Neural cell (in vitro differentiated cells): ENCODE results near the gene DHRS9. TPM values are rescaled to one million over a fixed set of nuclear protein-coding genes. Genes with fewer than 3 reads are reported as not detected.

ENCODE experiments used
- H2AFZ ChIP-seq: fragments of 200-600, 300-800 bp; sonication (generic), shearing (Covaris generic); 2 replicates; pipeline ENCODE4 v1.6.0; 2014; ENCODE audit warnings: low read depth, mild to moderate bottlenecking, antibody characterized with exemption, low read length, moderate library complexity
- H3F3A ChIP-seq: fragments of 200-600 bp; shearing (Covaris generic); 2 replicates; pipeline ENCODE4 v1.6.1; 2016; ENCODE audit warnings: mild to moderate bottlenecking, moderate library complexity, mixed read lengths, antibody characterized with exemption, low read length; ENCODE audit not compliant: insufficient read depth, poor library complexity, severe bottlenecking
- H3K27ac ChIP-seq: fragments of 200-600, 300-800 bp; sonication (generic), shearing (Covaris generic); 2 replicates; pipeline ENCODE4 v1.5.1; 2014; ENCODE audit warnings: mild to moderate bottlenecking, low read length, moderate library complexity
- H3K27me3 ChIP-seq: fragments of 300-800, 200-600 bp; sonication (generic), shearing (Covaris generic); 2 replicates; pipeline ENCODE4 v1.6.0; 2014; ENCODE audit warnings: mild to moderate bottlenecking, low read depth, low read length, moderate library complexity; ENCODE audit not compliant: insufficient read depth
- H3K36me3 ChIP-seq: fragments of 300-800, 200-600 bp; sonication (generic), shearing (Covaris generic); 2 replicates; pipeline ENCODE4 v1.5.1; 2014; ENCODE audit warnings: mild to moderate bottlenecking, antibody characterized with exemption, low read length, moderate library complexity; ENCODE audit not compliant: insufficient read depth
- H3K4me2 ChIP-seq: fragments of 300-800, 200-600 bp; sonication (generic), shearing (Covaris generic); 2 replicates; pipeline ENCODE4 v1.6.0; 2014; ENCODE audit warnings: mild to moderate bottlenecking, low read length
- H3K4me3 ChIP-seq: fragments of 300-800, 200-600 bp; sonication (generic), shearing (Covaris generic); 2 replicates; pipeline ENCODE4 v1.5.1; 2014; ENCODE audit warnings: mild to moderate bottlenecking, low read length, moderate library complexity
- H3K79me2 ChIP-seq: fragments of 200-600 bp; shearing (Covaris generic); replicated peaks from 2 replicates; pipeline ENCODE4 v1.6.0; 2014; ENCODE audit warnings: mild to moderate bottlenecking, low read length, moderate library complexity; ENCODE audit not compliant: insufficient read depth
- H3K9ac ChIP-seq: fragments of 300-800, 200-600 bp; sonication (generic), shearing (Covaris generic); 2 replicates; pipeline ENCODE4 v1.6.1; 2016; ENCODE audit warnings: mild to moderate bottlenecking, low read length, mixed read lengths
- H3K9me2 ChIP-seq: fragments of 200-600 bp; shearing (Covaris generic); 2 replicates; pipeline ENCODE4 v1.6.1; 2016; ENCODE audit warnings: mild to moderate bottlenecking, low read length, mixed read lengths; ENCODE audit not compliant: insufficient read depth
- H3K9me3 ChIP-seq: fragments of 200-600, 300-800 bp; sonication (generic), shearing (Covaris generic); 2 replicates; pipeline ENCODE4 v1.6.1; 2016; ENCODE audit warnings: mild to moderate bottlenecking, mixed run types, low read length, moderate library complexity, mixed read lengths
- H4K20me1 ChIP-seq: fragments of 200-600 bp; shearing (Covaris generic); 2 replicates; pipeline ENCODE4 v1.6.1; 2016; ENCODE audit warnings: mild to moderate bottlenecking, mixed run types; ENCODE audit not compliant: insufficient read depth
- CTCF ChIP-seq: fragments of 450-650 bp; IDR thresholded peaks from 2 replicates; pipeline ENCODE4 v1.5.1; 2014; ENCODE audit warnings: antibody characterized with exemption, mild to moderate bottlenecking, moderate library complexity; ENCODE audit not compliant: poor library complexity, severe bottlenecking
- EP300 ChIP-seq: fragments of 450-650 bp; conservative IDR thresholded peaks from 2 replicates; pipeline ENCODE4 v1.6.1; 2014; ENCODE audit warnings: antibody characterized with exemption, mild to moderate bottlenecking, moderate library complexity; ENCODE audit not compliant: poor library complexity, severe bottlenecking
- EZH2 ChIP-seq: fragments of 200-600, 300-800 bp; shearing (Covaris generic), sonication (generic); IDR thresholded peaks from 2 replicates; pipeline ENCODE4 v1.6.1; 2014; ENCODE audit warnings: antibody characterized with exemption, low read length, borderline replicate concordance, mild to moderate bottlenecking; ENCODE audit not compliant: insufficient read depth, poor library complexity, severe bottlenecking
- MXI1 ChIP-seq: fragments of 450-650 bp; conservative IDR thresholded peaks from 2 replicates; pipeline ENCODE4 v1.6.1; 2014; ENCODE audit warnings: antibody characterized with exemption, mild to moderate bottlenecking; ENCODE audit not compliant: poor library complexity, severe bottlenecking
- POLR2AphosphoS5 ChIP-seq: IDR thresholded peaks from 2 replicates; pipeline ENCODE4 v1.6.1; 2012
- RAD21 ChIP-seq: fragments of 450-650 bp; conservative IDR thresholded peaks from 2 replicates; pipeline ENCODE4 v1.6.1; 2014; ENCODE audit warnings: antibody characterized with exemption, mild to moderate bottlenecking, moderate library complexity
- REST ChIP-seq: IDR thresholded peaks from 2 replicates; pipeline ENCODE4 v1.6.1; 2012; ENCODE audit warnings: borderline replicate concordance
- SMC3 ChIP-seq: fragments of 450-650 bp; conservative IDR thresholded peaks from 2 replicates; pipeline ENCODE4 v1.6.1; 2014; ENCODE audit warnings: antibody characterized with exemption, mild to moderate bottlenecking, moderate library complexity; ENCODE audit not compliant: poor library complexity
- TAF1 ChIP-seq: IDR thresholded peaks from 2 replicates; pipeline ENCODE4 v1.6.1; 2012; ENCODE audit warnings: low read depth
- polyA plus RNA-seq: library from polyadenylated mRNA; depleted of rRNA; stranded (reverse); fragments of >200 nt; gene quantifications from 2 replicates; pipeline ENCODE4 v1.2.3, GENCODE V29; 2014

Gene DHRS9
- polyA plus RNA-seq, 1 donor from 2014 or later: not detected

GRCh38 chr2:169086893-169087467 lies 17.6 kb downstream of the DHRS9 start (continued):
- no peak for TF ChIP-seq EP300
- no peak for TF ChIP-seq RAD21
- no peak for TF ChIP-seq SMC3
- TF ChIP-seq POLR2AphosphoS5: no peak

- Histone ChIP-seq H3K27ac (no peak overlapping the region), H3K9me3 (no peaks in the 10 kb centered on the region), H3K79me2 (no peaks in the 10 kb centered on the region), H3F3A (no peaks in the 10 kb centered on the region), H3K9me2 (no peaks in the 10 kb centered on the region), H3K27me3 (no peaks in the 10 kb centered on the region), H2AFZ (no peak overlapping the region), H3K4me3 (no peak overlapping the region), H4K20me1 (no peaks in the 10 kb centered on the region), H3K36me3 (no peaks in the 10 kb centered on the region), H3K9ac (no peak overlapping the region), H3K4me2 (no peak overlapping the region)
- TF ChIP-seq MXI1 (no peak), TAF1 (no peak), REST (no peak), SMC3 (no peak), CTCF (no peak), RAD21 (no peak)
Measured at GRCh38 chr2:169087757-169088379, 18.5 kb downstream of the DHRS9 start.

- no peaks in the 10 kb centered on the region for H3K9me2 ChIP-seq
- no peak overlapping the region for H3K27ac ChIP-seq
- TF ChIP-seq EZH2 (no peak), POLR2AphosphoS5 (no peak), EP300 (no peak), TAF1 (no peak), SMC3 (no peak), CTCF (no peak)
- no peak overlapping the region for H2AFZ ChIP-seq
- no peak overlapping the region for H3K9ac ChIP-seq
- no peaks in the 10 kb centered on the region for H4K20me1 ChIP-seq
- H3K36me3 ChIP-seq: no peaks in the 10 kb centered on the region
- no peak overlapping the region for H3K4me3 ChIP-seq
- no peaks in the 10 kb centered on the region for H3K27me3 ChIP-seq
- H3K4me2 ChIP-seq: no peak overlapping the region
- H3K79me2 ChIP-seq: no peaks in the 10 kb centered on the region
- no peaks in the 10 kb centered on the region for H3K9me3 ChIP-seq
- H3F3A ChIP-seq: no peaks in the 10 kb centered on the region
Measured at GRCh38 chr2:169089182-169089581, 19.8 kb downstream of the DHRS9 start.
